Gastroesophageal sphincter (tissue), 4 donors: Measurements from ENCODE around the gene LNPK. TPM values are rescaled to one million over a fixed set of nuclear protein-coding genes. Genes with fewer than 3 reads are reported as not detected.

Experiments
- ATAC-seq: fragments of 150-250 bp; one replicate; pipeline ENCODE4 v1.9.1; 2016; ENCODE audit warnings: mild to moderate bottlenecking, moderate library complexity
- H3K27ac ChIP-seq, 4 donors: fragments of 200-600 bp; sonication (generic) in 3 of 4; 1 replicate in 3 of 4; 2 replicates in 1 of 4; pipeline ENCODE4 v1.5.1; 2016 to 2019
- H3K27me3 ChIP-seq: fragments of 200-600 bp; sonication (generic); one replicate; pipeline ENCODE4 v1.5.1; 2019
- H3K36me3 ChIP-seq, 2 donors: fragments of 200-600 bp; sonication (generic); one replicate each; pipeline ENCODE4 v1.5.1; 2019; ENCODE audit warnings: control low read depth in 1 of 2
- H3K4me1 ChIP-seq, 3 donors: fragments of 200-600 bp; sonication (generic); 1 replicate in 2 of 3; 2 replicates in 1 of 3; pipeline ENCODE4 v1.5.1; 2016 to 2019; ENCODE audit warnings: control low read depth in 2 of 3
- H3K4me3 ChIP-seq, 2 donors: fragments of 200-600 bp; sonication (generic); one replicate each; pipeline ENCODE4 v1.5.1; 2019; ENCODE audit warnings: mild to moderate bottlenecking in 1 of 2, moderate library complexity in 1 of 2
- H3K9me3 ChIP-seq, 3 donors: fragments of 200-600 bp; sonication (generic); one replicate each; pipeline ENCODE4 v1.5.1; 2017 to 2019; ENCODE audit warnings: control low read depth in 2 of 3
- CTCF ChIP-seq, 4 experiments: fragments of 200-600 bp in 2 of 4; fragments of 450-650 bp in 2 of 4; sonication (generic) in 1 of 4; IDR thresholded peaks; one replicate each; pipeline ENCODE4 v1.5.1; 2017 to 2019; ENCODE audit warnings: antibody characterized with exemption in 4 of 4, mild to moderate bottlenecking in 2 of 4, moderate library complexity in 2 of 4
- EP300 ChIP-seq: sonication (generic); formaldehyde crosslinking; IDR thresholded peaks from one replicate; pipeline ENCODE4 v1.6.1; 2017; ENCODE audit warnings: antibody characterized with exemption, mild to moderate bottlenecking
- POLR2A ChIP-seq, 2 donors: fragments of 450-650 bp; IDR thresholded peaks; one replicate each; pipeline ENCODE4 v1.6.1; 2017; ENCODE audit warnings: antibody characterized with exemption in 2 of 2, mild to moderate bottlenecking in 2 of 2, moderate library complexity in 1 of 2
- POLR2AphosphoS5 ChIP-seq: sonication (generic); formaldehyde crosslinking; IDR thresholded peaks from one replicate; pipeline ENCODE4 v1.6.1; 2017; ENCODE audit warnings: antibody characterized with exemption
- WGBS, 2 donors: methylation state at CpG; one replicate each; pipeline ENCODE4 v1.1.5; 2018; ENCODE audit warnings: low coverage in 1 of 2; 5-methylcytosine and 5-hydroxymethylcytosine counted together
- total RNA-seq, 4 donors: library from RNA; depleted of rRNA; stranded (reverse); fragments of >200 nt; gene quantifications; one replicate each; pipeline ENCODE4 v1.1.0, GENCODE V29; 2016

LNPK gene
- total RNA-seq, 4 donors from 2014 or later = 13.9 to 18.4 (median 15.1) TPM

- Histone ChIP-seq H3K36me3 (no peaks in the 10 kb centered on the region), H3K4me3 (no peak overlapping the region), H3K27me3 (peaks cover 42% of the 10 kb centered on the region), H3K9me3 (no peaks in the 10 kb centered on the region), H3K27ac (no peak overlapping the region), H3K4me1 (no peaks in the 10 kb centered on the region)
- no peak for ATAC-seq
- 70 to 71% methylated on average over 4 of the region's 4 CpGs for WGBS, 2 donors
- TF ChIP-seq POLR2AphosphoS5 = no peak
- no peak for TF ChIP-seq CTCF (IDR thresholded peaks at IDR 0.05)
- no peak for TF ChIP-seq EP300
- TF ChIP-seq POLR2A (IDR thresholded peaks at IDR 0.05) = no peak
Observed at GRCh38 chr2:176025932-176026331, 23.9 kb upstream of the LNPK start.

- Histone ChIP-seq H3K27me3 (peaks cover 34% of the 10 kb centered on the region), H3K27ac (no peak overlapping the region), H3K4me3 (no peak overlapping the region), H3K9me3 (no peaks in the 10 kb centered on the region), H3K4me1 (no peaks in the 10 kb centered on the region), H3K36me3 (no peaks in the 10 kb centered on the region)
- WGBS, 2 donors = 87 to 88% methylated on average over 2 of the region's 2 CpGs
- ATAC-seq = no peak
- no peak for TF ChIP-seq EP300
- no peak for TF ChIP-seq CTCF (IDR thresholded peaks at IDR 0.05)
- TF ChIP-seq POLR2A (IDR thresholded peaks at IDR 0.05) = no peak
- no peak for TF ChIP-seq POLR2AphosphoS5
Observed at GRCh38 chr2:176024083-176024482, 22.0 kb upstream of the LNPK start.

GRCh38 chr2:176022048-176022447 is 20.0 kb upstream of the LNPK start:
- WGBS, 2 donors = 83 to 86% methylated on average over 1 of the region's 1 CpG

GRCh38 chr2:176020400-176020799 is 18.3 kb upstream of the LNPK start:
- no peak for TF ChIP-seq CTCF (IDR thresholded peaks at IDR 0.05)
- no peak for TF ChIP-seq POLR2AphosphoS5
- no peak for TF ChIP-seq POLR2A (IDR thresholded peaks at IDR 0.05)
- TF ChIP-seq EP300 = no peak
- Histone ChIP-seq H3K9me3 (no peaks in the 10 kb centered on the region), H3K4me3 (no peak overlapping the region), H3K4me1 (no peaks in the 10 kb centered on the region), H3K27ac (no peak overlapping the region), H3K36me3 (no peaks in the 10 kb centered on the region), H3K27me3 (peaks cover 19% of the 10 kb centered on the region)
- 88 to 90% methylated on average over 5 to 6 of the region's 6 CpGs for WGBS, 2 donors
- no peak for ATAC-seq

More at GRCh38 chr2:176022048-176022447, 20.0 kb upstream of the LNPK start:
- Histone ChIP-seq H3K4me3 (no peak overlapping the region), H3K27me3 (peaks cover 26% of the 10 kb centered on the region), H3K36me3 (no peaks in the 10 kb centered on the region), H3K4me1 (no peaks in the 10 kb centered on the region), H3K9me3 (no peaks in the 10 kb centered on the region), H3K27ac (no peak overlapping the region)
- ATAC-seq = no peak
- TF ChIP-seq EP300 (no peak), POLR2A (IDR thresholded peaks at IDR 0.05) (no peak), CTCF (IDR thresholded peaks at IDR 0.05) (no peak), POLR2AphosphoS5 (no peak)

- peaks cover 14% of the 10 kb centered on the region for H3K27me3 ChIP-seq
- whole genome bisulfite sequencing, 2 donors = 82% methylated on average over 1 of the region's 1 CpG; no CpG with 5 or more reads in 1 of the 2 donors
- no peak overlapping the region for H3K27ac ChIP-seq
- no peak for ATAC-seq
- no peak for TF ChIP-seq CTCF (IDR thresholded peaks at IDR 0.05)
- no peak for TF ChIP-seq EP300
- no peaks in the 10 kb centered on the region for H3K9me3 ChIP-seq
- no peaks in the 10 kb centered on the region for H3K36me3 ChIP-seq
- no peak overlapping the region for H3K4me3 ChIP-seq
- no peaks in the 10 kb centered on the region for H3K4me1 ChIP-seq
Observed at GRCh38 chr2:176018708-176019107, 16.6 kb upstream of the LNPK start.
